ENCODE results near the gene SLC22A23.

Gene SLC22A23

DNA sequence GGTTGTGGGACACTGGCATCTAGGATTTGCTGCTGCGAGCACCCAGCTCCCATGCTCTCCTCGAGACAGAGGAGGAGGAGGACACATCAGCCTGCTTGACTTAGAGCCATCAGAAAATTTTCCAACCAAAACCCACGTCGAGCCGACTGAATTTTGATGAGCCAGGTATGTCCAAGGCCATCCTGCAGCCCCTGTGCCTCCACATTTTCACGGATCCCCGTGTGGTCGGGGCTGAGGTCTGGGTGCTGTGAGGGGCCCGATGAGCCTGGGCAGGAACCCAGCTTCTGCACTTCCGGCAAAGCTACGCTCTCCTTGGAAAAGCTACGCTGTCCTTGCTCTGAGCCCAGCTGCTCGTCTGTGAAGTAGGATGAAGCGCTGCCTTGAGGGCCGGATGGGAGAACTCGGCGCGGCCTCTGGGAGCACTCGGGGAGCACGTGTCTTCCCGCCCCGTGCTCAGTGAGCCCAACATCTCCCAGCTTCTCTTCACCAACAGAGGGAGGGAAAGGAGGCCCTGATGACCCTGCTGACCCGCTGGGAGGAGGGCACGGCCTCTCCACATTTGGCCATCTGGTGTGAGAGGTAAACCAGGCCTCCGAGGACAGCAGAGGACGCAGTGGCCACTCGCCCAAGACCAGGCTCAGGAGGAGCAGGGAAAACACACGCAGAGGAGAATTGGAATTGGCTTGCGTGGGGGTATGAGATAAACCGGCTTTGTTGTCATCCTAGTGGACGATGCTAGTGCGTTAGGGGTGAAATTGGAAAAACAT lies 164.2 kb downstream of the SLC22A23 start:
- H4K20me1 ChIP-seq (ENCODE audit: insufficient read depth, low read length), result no peaks in the 10 kb centered on the region
- H3K27me3 ChIP-seq (ENCODE audit: low read depth, low read length), result no peaks in the 10 kb centered on the region
- H2AFZ ChIP-seq (ENCODE audit: low read depth, low read length), result no peak overlapping the region
- no peak overlapping the region for H3K4me3 ChIP-seq (ENCODE audit: low read length)
- H3K79me2 ChIP-seq (ENCODE audit: low read length), result no peaks in the 10 kb centered on the region
- TF ChIP-seq EZH2phosphoT487 (IDR thresholded peaks at IDR 0.05; ENCODE audit: low read depth), result no peak
- TF ChIP-seq, protein P1, sequence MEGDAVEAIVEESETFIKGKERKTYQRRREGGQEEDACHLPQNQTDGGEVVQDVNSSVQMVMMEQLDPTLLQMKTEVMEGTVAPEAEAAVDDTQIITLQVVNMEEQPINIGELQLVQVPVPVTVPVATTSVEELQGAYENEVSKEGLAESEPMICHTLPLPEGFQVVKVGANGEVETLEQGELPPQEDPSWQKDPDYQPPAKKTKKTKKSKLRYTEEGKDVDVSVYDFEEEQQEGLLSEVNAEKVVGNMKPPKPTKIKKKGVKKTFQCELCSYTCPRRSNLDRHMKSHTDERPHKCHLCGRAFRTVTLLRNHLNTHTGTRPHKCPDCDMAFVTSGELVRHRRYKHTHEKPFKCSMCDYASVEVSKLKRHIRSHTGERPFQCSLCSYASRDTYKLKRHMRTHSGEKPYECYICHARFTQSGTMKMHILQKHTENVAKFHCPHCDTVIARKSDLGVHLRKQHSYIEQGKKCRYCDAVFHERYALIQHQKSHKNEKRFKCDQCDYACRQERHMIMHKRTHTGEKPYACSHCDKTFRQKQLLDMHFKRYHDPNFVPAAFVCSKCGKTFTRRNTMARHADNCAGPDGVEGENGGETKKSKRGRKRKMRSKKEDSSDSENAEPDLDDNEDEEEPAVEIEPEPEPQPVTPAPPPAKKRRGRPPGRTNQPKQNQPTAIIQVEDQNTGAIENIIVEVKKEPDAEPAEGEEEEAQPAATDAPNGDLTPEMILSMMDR (IDR thresholded peaks at IDR 0.05; ENCODE audit: low read depth, low read length), result no peak
- no peak overlapping the region for H3K4me2 ChIP-seq (ENCODE audit: low read length)
- H3K9me3 ChIP-seq (ENCODE audit: insufficient read depth, low read length), result no peaks in the 10 kb centered on the region
- H3K4me1 ChIP-seq (ENCODE audit: low read length), result no peaks in the 10 kb centered on the region
- H3K36me3 ChIP-seq (replicated peaks; ENCODE audit: low read depth, low read length), result no peaks in the 10 kb centered on the region
- H3K9ac ChIP-seq (ENCODE audit: low read length), result no peak overlapping the region
- no peak overlapping the region for H3K27ac ChIP-seq (ENCODE audit: low read length)

DNA sequence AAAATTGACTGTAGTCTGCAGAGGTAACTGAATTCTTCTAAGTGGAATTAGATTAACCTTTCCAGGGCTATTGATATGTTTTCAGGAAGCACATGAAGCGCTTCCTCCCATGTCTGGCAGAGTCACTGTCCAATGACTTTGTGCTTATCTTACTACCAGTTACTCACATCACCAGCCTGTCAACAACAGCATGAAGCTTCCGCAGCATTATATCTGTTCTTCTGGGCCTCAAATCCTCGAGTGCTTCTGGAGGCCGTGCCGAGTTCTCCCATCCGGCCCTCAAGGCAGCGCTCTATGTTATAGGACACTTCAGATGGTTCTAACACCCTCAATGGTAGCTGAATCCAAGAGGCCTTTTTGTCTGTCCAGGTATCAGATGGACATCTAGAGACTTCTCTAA lies 164.9 kb downstream of the SLC22A23 start:
- Histone ChIP-seq H3K4me1 (ENCODE audit: low read length) (no peaks in the 10 kb centered on the region), H3K27ac (ENCODE audit: low read length) (no peak overlapping the region), H3K36me3 (replicated peaks; ENCODE audit: low read depth, low read length) (no peaks in the 10 kb centered on the region), H3K9me3 (ENCODE audit: insufficient read depth, low read length) (no peaks in the 10 kb centered on the region), H3K4me2 (ENCODE audit: low read length) (no peak overlapping the region), H3K79me2 (ENCODE audit: low read length) (no peaks in the 10 kb centered on the region), H3K9ac (ENCODE audit: low read length) (no peak overlapping the region), H2AFZ (ENCODE audit: low read depth, low read length) (no peak overlapping the region), H3K27me3 (ENCODE audit: low read depth, low read length) (no peaks in the 10 kb centered on the region), H3K4me3 (ENCODE audit: low read length) (no peak overlapping the region), H4K20me1 (ENCODE audit: insufficient read depth, low read length) (no peaks in the 10 kb centered on the region)
- TF ChIP-seq, protein P1 (IDR thresholded peaks at IDR 0.05; ENCODE audit: low read depth, low read length), result no peak
- TF ChIP-seq EZH2phosphoT487 (IDR thresholded peaks at IDR 0.05; ENCODE audit: low read depth), result no peak

DNA sequence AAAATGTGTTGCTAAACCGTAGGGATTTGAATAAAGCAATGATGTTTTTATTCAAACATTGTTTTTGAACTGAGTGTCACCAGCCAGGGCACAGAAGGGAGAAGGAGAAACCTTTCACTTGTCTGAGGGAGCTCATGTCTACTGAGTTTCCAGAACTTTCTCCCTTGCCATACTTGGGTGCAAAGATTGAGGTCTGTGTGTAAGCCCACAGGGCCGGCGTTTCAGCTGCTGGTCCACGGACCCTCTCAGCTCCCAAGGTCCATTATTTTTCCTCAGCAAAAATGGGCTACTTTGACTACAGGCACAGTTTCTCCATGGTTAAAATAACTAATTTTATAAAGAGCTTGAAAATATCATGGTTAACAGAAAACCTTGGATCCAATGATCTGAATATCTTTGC lies 165.5 kb downstream of the SLC22A23 start:
- TF ChIP-seq EZH2phosphoT487 (IDR thresholded peaks at IDR 0.05; ENCODE audit: low read depth), result no peak
- TF ChIP-seq, protein P1 (IDR thresholded peaks at IDR 0.05; ENCODE audit: low read depth, low read length), result no peak

DNA sequence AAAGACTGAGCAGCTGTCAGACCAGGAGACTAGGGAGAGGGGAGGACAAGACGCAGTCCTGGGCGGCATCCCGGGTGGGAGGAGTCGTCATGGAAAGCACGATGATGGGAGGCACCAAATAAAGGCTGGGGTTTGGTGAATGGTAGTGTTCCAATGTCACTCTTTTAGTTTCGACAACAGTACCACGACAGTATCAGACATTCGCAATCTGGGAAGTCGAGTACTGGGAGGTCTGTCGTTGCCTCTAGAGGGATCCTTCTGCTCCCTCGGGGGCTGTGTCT lies 166.0 kb downstream of the SLC22A23 start:
- Histone ChIP-seq H3K9ac (ENCODE audit: low read length) (no peak overlapping the region), H3K4me3 (ENCODE audit: low read length) (no peak overlapping the region), H2AFZ (ENCODE audit: low read depth, low read length) (no peak overlapping the region), H3K27me3 (ENCODE audit: low read depth, low read length) (no peaks in the 10 kb centered on the region), H3K36me3 (replicated peaks; ENCODE audit: low read depth, low read length) (no peaks in the 10 kb centered on the region), H3K79me2 (ENCODE audit: low read length) (no peaks in the 10 kb centered on the region), H3K27ac (ENCODE audit: low read length) (no peak overlapping the region), H3K4me1 (ENCODE audit: low read length) (no peaks in the 10 kb centered on the region), H3K9me3 (ENCODE audit: insufficient read depth, low read length) (no peaks in the 10 kb centered on the region), H3K4me2 (ENCODE audit: low read length) (no peak overlapping the region), H4K20me1 (ENCODE audit: insufficient read depth, low read length) (no peaks in the 10 kb centered on the region)
- no peak for TF ChIP-seq EZH2phosphoT487 (IDR thresholded peaks at IDR 0.05; ENCODE audit: low read depth)
- TF ChIP-seq, protein P1 (IDR thresholded peaks at IDR 0.05; ENCODE audit: low read depth, low read length), result no peak

More for the DNA sequence above, 165.5 kb downstream of the SLC22A23 start:
- no peaks in the 10 kb centered on the region for H3K36me3 ChIP-seq (replicated peaks; ENCODE audit: low read depth, low read length)
- no peaks in the 10 kb centered on the region for H3K9me3 ChIP-seq (ENCODE audit: insufficient read depth, low read length)
- no peak overlapping the region for H3K27ac ChIP-seq (ENCODE audit: low read length)
- H3K9ac ChIP-seq (ENCODE audit: low read length), result no peak overlapping the region
- H3K4me1 ChIP-seq (ENCODE audit: low read length), result no peaks in the 10 kb centered on the region
- H3K27me3 ChIP-seq (ENCODE audit: low read depth, low read length), result no peaks in the 10 kb centered on the region
- no peak overlapping the region for H2AFZ ChIP-seq (ENCODE audit: low read depth, low read length)
- H3K79me2 ChIP-seq (ENCODE audit: low read length), result no peaks in the 10 kb centered on the region
- no peaks in the 10 kb centered on the region for H4K20me1 ChIP-seq (ENCODE audit: insufficient read depth, low read length)
- no peak overlapping the region for H3K4me3 ChIP-seq (ENCODE audit: low read length)
- no peak overlapping the region for H3K4me2 ChIP-seq (ENCODE audit: low read length)

Measured in OCI-LY3 (cell line).